Measurements from ENCODE around the gene ADGRB2. TPM values are rescaled to one million over a fixed set of nuclear protein-coding genes. Genes with fewer than 3 reads are reported as not detected.

Gene ADGRB2
- total RNA-seq, 1 donor from 2014 or later: 21.5 TPM

GRCh38 chr1:31733389-31734219, 30.5 kb downstream of the ADGRB2 start:
- no peaks in the 10 kb centered on the region for H3K36me3 Mint-ChIP-seq
- H3K27ac Mint-ChIP-seq: no peak overlapping the region
- H3K9me3 Mint-ChIP-seq: no peaks in the 10 kb centered on the region

GRCh38 chr1:31732751-31733289, 31.3 kb downstream of the ADGRB2 start:
- no peak for DNase-seq (ENCODE audit: low spot score in 2 of 2, unreplicated experiment in 2 of 2)
- no peak for TF ChIP-seq CTCF (IDR thresholded peaks at IDR 0.05; ENCODE audit: unreplicated experiment)
- Mint-ChIP-seq H3K27ac (no peak overlapping the region), H3K4me3 (no peak overlapping the region), H3K4me1 (no peaks in the 10 kb centered on the region), H3K9me3 (no peaks in the 10 kb centered on the region), H3K36me3 (no peaks in the 10 kb centered on the region), H3K27me3 (ENCODE audit: low read depth) (no peaks in the 10 kb centered on the region)

More at GRCh38 chr1:31733389-31734219, 30.5 kb downstream of the ADGRB2 start:
- Mint-ChIP-seq H3K4me1 (no peaks in the 10 kb centered on the region), H3K4me3 (no peak overlapping the region), H3K27me3 (ENCODE audit: low read depth) (no peaks in the 10 kb centered on the region)
- TF ChIP-seq CTCF (IDR thresholded peaks at IDR 0.05; ENCODE audit: unreplicated experiment): no peak
- DNase-seq (ENCODE audit: low spot score in 2 of 2, unreplicated experiment in 2 of 2): no peak

GRCh38 chr1:31732343-31732742, 31.8 kb downstream of the ADGRB2 start:
- DNase-seq (ENCODE audit: low spot score in 2 of 2, unreplicated experiment in 2 of 2): no peak
- H3K9me3 Mint-ChIP-seq: no peaks in the 10 kb centered on the region
- no peak overlapping the region for H3K27ac Mint-ChIP-seq
- H3K4me3 Mint-ChIP-seq: no peak overlapping the region
- H3K4me1 Mint-ChIP-seq: no peaks in the 10 kb centered on the region
- no peaks in the 10 kb centered on the region for H3K36me3 Mint-ChIP-seq
- H3K27me3 Mint-ChIP-seq (ENCODE audit: low read depth): no peaks in the 10 kb centered on the region
- TF ChIP-seq CTCF (IDR thresholded peaks at IDR 0.05; ENCODE audit: unreplicated experiment): no peak

- Mint-ChIP-seq H3K36me3 (no peaks in the 10 kb centered on the region), H3K4me1 (peaks cover 1% of the 10 kb centered on the region), H3K27me3 (ENCODE audit: low read depth) (no peaks in the 10 kb centered on the region), H3K9me3 (no peaks in the 10 kb centered on the region), H3K27ac (no peak overlapping the region), H3K4me3 (no peak overlapping the region)
- DNase-seq (ENCODE audit: low spot score in 2 of 2, unreplicated experiment in 2 of 2): no peak
- no peak for TF ChIP-seq CTCF (IDR thresholded peaks at IDR 0.05; ENCODE audit: unreplicated experiment)
Observed at GRCh38 chr1:31731049-31731565, 33.0 kb downstream of the ADGRB2 start.

- Mint-ChIP-seq H3K9me3 (no peaks in the 10 kb centered on the region), H3K27me3 (ENCODE audit: low read depth) (no peaks in the 10 kb centered on the region), H3K36me3 (no peaks in the 10 kb centered on the region), H3K27ac (no peak overlapping the region), H3K4me3 (no peak overlapping the region), H3K4me1 (peaks cover 4% of the 10 kb centered on the region)
- no peak for TF ChIP-seq CTCF (IDR thresholded peaks at IDR 0.05; ENCODE audit: unreplicated experiment)
- no peak for DNase-seq (ENCODE audit: low spot score in 2 of 2, unreplicated experiment in 2 of 2)
Observed at GRCh38 chr1:31730336-31731048, 33.6 kb downstream of the ADGRB2 start.

Measured in mesothelial cell of epicardium (in vitro differentiated cells).